Tibial artery (tissue), 4 donors: Measurements from ENCODE around the gene ILF2.

Experiments used
- DNase-seq, 2 donors: peaks; one replicate each; pipeline ENCODE4 v3.0.0-alpha.2; 2019
- H3K27ac ChIP-seq, 2 donors: fragments of 200-600 bp; sonication (generic) in 1 of 2; 1 replicate in 1 of 2; 2 replicates in 1 of 2; pipeline ENCODE4 v1.5.1; 2018 to 2019; ENCODE audit warnings: mild to moderate bottlenecking in 1 of 2
- H3K27me3 ChIP-seq, 2 donors: fragments of 200-600 bp; sonication (generic) in 1 of 2; one replicate each; pipeline versions ENCODE4 v1.5.1 to v1.6.0; 2016 to 2019
- H3K36me3 ChIP-seq, 3 donors: fragments of 200-600 bp; sonication (generic) in 2 of 3; one replicate each; pipeline ENCODE4 v1.5.1; 2016 to 2019; ENCODE audit warnings: mild to moderate bottlenecking in 2 of 3
- H3K4me1 ChIP-seq, 4 donors: fragments of 200-600 bp; sonication (generic) in 2 of 4; 1 replicate in 3 of 4; 2 replicates in 1 of 4; pipeline ENCODE4 v1.5.1; 2016 to 2019
- H3K4me3 ChIP-seq, 2 donors: fragments of 200-600 bp; sonication (generic) in 1 of 2; 1 replicate in 1 of 2; 2 replicates in 1 of 2; pipeline ENCODE4 v1.5.1; 2018 to 2019; ENCODE audit warnings: mild to moderate bottlenecking in 2 of 2
- H3K9me3 ChIP-seq, 3 donors: fragments of 200-600 bp; sonication (generic) in 1 of 3; one replicate each; pipeline ENCODE4 v1.5.1; 2016 to 2019
- intact Hi-C: fragments of 100-400 bp; cut with DNase I; formaldehyde crosslinking; loops from one replicate; pipeline ENCODE4 v1.15.0; 2023; ENCODE audit warnings: low total_unique reads
- TF ChIP-seq, protein P1 (sequence below), 2 experiments: fragments of 200-600 bp in 1 of 2; fragments of 450-650 bp in 1 of 2; IDR thresholded peaks; one replicate each; pipeline ENCODE4 v1.5.1; 2017 to 2019; ENCODE audit warnings: antibody characterized with exemption in 2 of 2, mild to moderate bottlenecking in 1 of 2, moderate library complexity in 1 of 2

The ILF2 gene

DNA sequence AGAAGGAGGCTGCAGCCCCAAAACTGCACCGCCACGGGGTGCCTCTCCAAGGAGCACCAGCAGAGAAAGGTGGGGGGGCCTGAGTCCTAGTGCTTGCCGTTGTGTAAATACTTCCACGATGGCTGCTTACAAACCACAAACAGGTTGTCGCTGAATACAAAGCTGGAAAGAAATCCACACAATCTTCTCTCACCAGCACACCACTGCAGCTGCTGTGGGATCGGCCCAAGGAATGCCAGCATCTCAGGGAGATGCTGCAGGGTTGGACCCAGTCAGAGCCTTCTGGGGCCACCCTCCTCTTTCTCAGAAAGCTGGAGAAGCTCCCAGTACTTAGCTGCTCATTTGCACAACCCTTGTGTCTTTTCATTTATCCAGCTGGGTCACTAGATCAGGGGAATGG, 51.6 kb downstream of the ILF2 start:
- TF ChIP-seq, protein P1, sequence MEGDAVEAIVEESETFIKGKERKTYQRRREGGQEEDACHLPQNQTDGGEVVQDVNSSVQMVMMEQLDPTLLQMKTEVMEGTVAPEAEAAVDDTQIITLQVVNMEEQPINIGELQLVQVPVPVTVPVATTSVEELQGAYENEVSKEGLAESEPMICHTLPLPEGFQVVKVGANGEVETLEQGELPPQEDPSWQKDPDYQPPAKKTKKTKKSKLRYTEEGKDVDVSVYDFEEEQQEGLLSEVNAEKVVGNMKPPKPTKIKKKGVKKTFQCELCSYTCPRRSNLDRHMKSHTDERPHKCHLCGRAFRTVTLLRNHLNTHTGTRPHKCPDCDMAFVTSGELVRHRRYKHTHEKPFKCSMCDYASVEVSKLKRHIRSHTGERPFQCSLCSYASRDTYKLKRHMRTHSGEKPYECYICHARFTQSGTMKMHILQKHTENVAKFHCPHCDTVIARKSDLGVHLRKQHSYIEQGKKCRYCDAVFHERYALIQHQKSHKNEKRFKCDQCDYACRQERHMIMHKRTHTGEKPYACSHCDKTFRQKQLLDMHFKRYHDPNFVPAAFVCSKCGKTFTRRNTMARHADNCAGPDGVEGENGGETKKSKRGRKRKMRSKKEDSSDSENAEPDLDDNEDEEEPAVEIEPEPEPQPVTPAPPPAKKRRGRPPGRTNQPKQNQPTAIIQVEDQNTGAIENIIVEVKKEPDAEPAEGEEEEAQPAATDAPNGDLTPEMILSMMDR (IDR thresholded peaks at IDR 0.05) = no peak
- DNase-seq = no peak
- peaks cover 0 to 22% (median 10%) of the 10 kb centered on the region in 4 donors for H3K4me1 ChIP-seq
- H3K27me3 ChIP-seq = no peaks in the 10 kb centered on the region
- H3K4me3 ChIP-seq = no peak overlapping the region
- H3K9me3 ChIP-seq = no peaks in the 10 kb centered on the region
- intact Hi-C loops = loop anchor here (5.0 kb wide), 1 partner anchor 112 kb away; no protein-coding TSS in a partner anchor
- H3K36me3 ChIP-seq = peaks cover 12 to 39% (median 14%) of the 10 kb centered on the region in 3 donors
- no peak overlapping the region for H3K27ac ChIP-seq

DNA sequence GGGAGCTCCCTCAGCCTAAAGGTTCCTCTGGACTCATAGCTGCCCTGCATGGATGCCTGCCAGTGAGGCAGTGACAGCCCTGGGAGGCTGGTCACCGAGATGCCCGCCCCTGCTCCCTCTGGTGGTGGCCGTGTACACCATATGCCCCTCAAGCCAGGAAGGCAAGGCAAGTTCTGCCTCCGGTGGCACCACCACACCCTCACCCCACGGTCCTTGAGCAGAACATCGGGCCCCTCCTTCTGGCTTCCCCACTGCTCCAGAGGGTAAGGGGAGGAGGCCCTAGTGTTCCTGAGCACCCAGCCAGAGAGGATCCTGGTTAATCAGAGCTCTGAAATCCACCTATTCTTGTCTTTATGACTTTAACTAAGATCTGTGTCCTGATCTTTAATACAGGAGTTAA, 53.1 kb downstream of the ILF2 start:
- no peak overlapping the region for H3K4me3 ChIP-seq
- H3K9me3 ChIP-seq = no peaks in the 10 kb centered on the region
- no peaks in the 10 kb centered on the region for H3K27me3 ChIP-seq
- peaks cover 0 to 17% (median 11%) of the 10 kb centered on the region in 4 donors for H3K4me1 ChIP-seq
- peak in 1 of 2 donors; percentile 88 for DNase-seq
- intact Hi-C loops = loop anchor here (2.0 to 5.0 kb wide), 2 partner anchors 45 to 110 kb away; no protein-coding TSS in a partner anchor
- H3K36me3 ChIP-seq = peaks cover 12 to 30% (median 14%) of the 10 kb centered on the region in 3 donors
- H3K27ac ChIP-seq = peak overlapping the region in 1 of 2 donors; percentile 37
- TF ChIP-seq, protein P1 (IDR thresholded peaks at IDR 0.05) = no peak

DNA sequence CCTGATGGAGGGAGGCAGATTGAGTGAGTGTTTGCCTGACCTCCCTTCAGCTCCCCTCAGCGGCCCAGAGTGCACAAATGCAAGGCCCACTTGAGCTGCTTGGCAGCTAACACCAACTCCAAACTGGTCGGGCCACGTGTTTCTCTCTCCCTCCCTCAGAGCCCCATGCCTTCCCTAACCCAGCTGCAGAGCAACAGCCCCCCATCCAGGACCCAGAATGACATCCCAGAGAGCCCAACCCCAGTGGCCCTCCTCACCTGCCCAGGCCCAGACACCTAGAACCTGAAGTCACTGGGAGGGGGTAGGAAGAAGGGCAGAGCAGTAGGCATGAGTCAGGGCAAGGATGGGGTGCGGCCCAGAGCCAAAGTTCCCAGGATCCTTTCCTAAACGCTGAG, 53.9 kb downstream of the ILF2 start:
- Histone ChIP-seq H3K27ac (peak overlapping the region in 1 of 2 donors; percentile 37), H3K4me1 (peaks cover 0 to 18% (median 11%) of the 10 kb centered on the region in 4 donors), H3K9me3 (no peaks in the 10 kb centered on the region), H3K4me3 (no peak overlapping the region), H3K36me3 (peaks cover 8 to 28% (median 14%) of the 10 kb centered on the region in 3 donors), H3K27me3 (no peaks in the 10 kb centered on the region)
- TF ChIP-seq, protein P1 (IDR thresholded peaks at IDR 0.05) = no peak
- DNase-seq = no peak
- intact Hi-C loops = loop anchor here (2.0 to 5.0 kb wide), 2 partner anchors 44 to 110 kb away; no protein-coding TSS in a partner anchor

DNA sequence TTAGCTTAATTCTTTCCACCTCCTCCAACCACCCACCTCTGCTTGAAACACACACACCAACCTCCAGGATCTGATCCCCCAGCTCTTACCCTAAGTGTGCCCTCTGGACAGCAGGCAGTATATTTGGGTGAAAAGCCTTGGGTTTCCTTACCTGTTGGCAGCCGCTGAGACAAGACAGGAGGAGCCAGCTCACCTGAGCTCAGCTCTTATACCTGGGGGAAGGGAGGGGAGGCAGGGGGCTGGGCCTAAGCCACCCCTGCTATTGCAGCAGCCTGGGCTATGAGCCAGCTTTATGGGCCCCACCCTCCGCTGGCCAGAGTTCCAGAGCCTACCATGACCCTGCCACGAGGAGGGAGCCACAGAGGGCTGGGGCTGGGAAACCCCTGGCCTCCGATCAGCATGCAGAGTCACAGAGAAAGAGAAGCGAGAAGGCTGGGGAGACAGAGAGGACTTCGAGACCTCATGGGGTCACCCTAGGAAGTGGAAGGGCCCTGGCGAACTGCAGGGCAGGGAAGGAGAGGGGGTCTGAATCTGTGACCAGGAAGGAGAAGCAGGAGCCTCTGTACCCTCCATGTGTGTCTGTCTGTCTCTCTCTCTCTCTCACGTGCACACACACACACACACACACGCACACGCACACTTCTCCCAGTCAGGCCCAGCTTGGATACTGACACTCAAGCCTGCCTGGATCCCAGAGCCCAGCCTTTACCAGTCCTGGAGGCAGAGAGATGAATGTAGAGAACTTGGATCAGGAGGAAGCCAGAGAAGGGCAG, 54.5 kb downstream of the ILF2 start, which contains the start of gene S100A14:
Gene S100A14, minus strand, starts transcription at position 182 of the 773 bp plus-strand sequence. CDS start 467 bp downstream, outside the sequence.
- no peak within 1 kb of the TSS for H3K4me3 ChIP-seq
- H3K4me1 ChIP-seq = peaks cover 0 to 24% (median 14%) of the 10 kb centered on the region in 4 donors
- H3K27ac ChIP-seq = peak within 1 kb of the TSS in 1 of 2 donors; percentile 37
- TF ChIP-seq, protein P1 (IDR thresholded peaks at IDR 0.05) = no peak
- intact Hi-C loops = loop anchor here (2.0 to 5.0 kb wide), 2 partner anchors 44 to 109 kb away; no protein-coding TSS in a partner anchor
- DNase-seq = no peak
- H3K27me3 ChIP-seq = no peaks in the 10 kb centered on the region
- H3K9me3 ChIP-seq = no peaks in the 10 kb centered on the region
- peaks cover 8 to 27% (median 14%) of the 10 kb centered on the region in 3 donors for H3K36me3 ChIP-seq

DNA sequence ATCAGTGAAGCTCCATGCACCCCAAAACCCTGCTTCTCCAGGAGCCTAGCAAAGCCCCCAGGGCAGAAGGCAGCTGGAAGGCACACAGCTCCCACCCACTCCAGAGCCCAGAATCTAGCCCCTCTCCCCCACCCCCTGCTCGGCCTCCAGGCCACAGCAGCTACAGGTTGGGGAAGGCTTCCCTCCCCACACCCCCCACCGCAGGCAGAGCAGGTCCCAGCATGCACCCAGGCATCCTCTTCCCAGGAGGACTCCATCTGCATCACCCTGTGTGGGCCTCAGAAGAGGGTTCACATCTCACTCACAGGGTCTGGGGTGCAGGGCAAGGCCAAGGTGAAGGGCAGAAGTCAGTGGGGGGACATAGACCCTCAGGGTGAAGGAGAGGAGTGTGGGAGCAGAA, 55.4 kb downstream of the ILF2 start:
- intact Hi-C loops = loop anchor here (5.0 kb wide), 1 partner anchor 108 kb away; no protein-coding TSS in a partner anchor
- no peak for DNase-seq
- H3K9me3 ChIP-seq = no peaks in the 10 kb centered on the region

More for the DNA sequence above, 55.4 kb downstream of the ILF2 start:
- no peak overlapping the region for H3K4me3 ChIP-seq
- TF ChIP-seq, protein P1 (IDR thresholded peaks at IDR 0.05) = no peak
- peaks cover 7 to 20% (median 12%) of the 10 kb centered on the region in 3 donors for H3K36me3 ChIP-seq
- no peak overlapping the region for H3K27ac ChIP-seq
- no peaks in the 10 kb centered on the region for H3K27me3 ChIP-seq
- H3K4me1 ChIP-seq = peaks cover 0 to 33% (median 23%) of the 10 kb centered on the region in 4 donors
